IMR-90 (cell line): ENCODE measurements around the gene CYP51A1. TPM values are rescaled to one million over a fixed set of nuclear protein-coding genes. Genes with fewer than 3 reads are reported as not detected.

ENCODE experiments used
- ATAC-seq: fragments of 200-7000 bp; cut with Tn5 transposase; 2 replicates; pipeline ENCODE4 v1.9.1; 2020; ENCODE audit warnings: low read depth, mild to moderate bottlenecking, moderate library complexity
- BruUV-seq: library from RNA; stranded (reverse); fragments of 400-500 nt; replicated peaks from 2 replicates; lab custom pipeline; 2021; lab: Mats Ljungman, UMichigan
- CTCF ChIA-PET: fragments of 300-600 bp; formaldehyde crosslinking; extraction: SDS; loops from one replicate; lab custom pipeline; 2021; ENCODE audit warnings: antibody characterized with exemption; lab: Yijun Ruan, JAX
- POLR2A ChIA-PET: fragments of 300-600 bp; sonication (Branson Sonifier 250); formaldehyde crosslinking; loops from one replicate; lab custom pipeline; 2022; ENCODE audit warnings: antibody characterized with exemption; ENCODE audit not compliant: unreplicated experiment; lab: Charles Lee
- DNase-seq: peaks from one replicate; pipeline ENCODE4 v3.0.0; 2013
- H2AFZ ChIP-seq: replicated peaks from 2 replicates; pipeline ENCODE3; 2013; ENCODE audit warnings: low read length, mild to moderate bottlenecking; ENCODE audit not compliant: poor library complexity
- H2AK5ac ChIP-seq: 2 replicates; pipeline ENCODE4 v1.6.1; 2013; ENCODE audit warnings: low read depth, low read length, inconsistent platforms
- H2AK9ac ChIP-seq: replicated peaks from 2 replicates; pipeline ENCODE3; 2013; ENCODE audit warnings: mild to moderate bottlenecking, low read depth, low read length, moderate library complexity; ENCODE audit not compliant: poor library complexity
- H2BK120ac ChIP-seq: 2 replicates; pipeline ENCODE4 v1.6.1; 2013; ENCODE audit warnings: low read depth, low read length, inconsistent platforms
- H2BK15ac ChIP-seq: 3 replicates; pipeline ENCODE4 v1.6.1; 2013; ENCODE audit warnings: low read depth, low read length, inconsistent platforms
- H2BK20ac ChIP-seq: 2 replicates; pipeline ENCODE4 v1.6.1; 2013; ENCODE audit warnings: low read depth, mild to moderate bottlenecking, inconsistent platforms, low read length, moderate library complexity
- H2BK5ac ChIP-seq: 2 replicates; pipeline ENCODE4 v1.6.1; 2013; ENCODE audit warnings: mild to moderate bottlenecking, low read depth, low read length, inconsistent platforms; ENCODE audit not compliant: poor library complexity, severe bottlenecking
- H3K14ac ChIP-seq: replicated peaks from 2 replicates; pipeline ENCODE4 v1.6.1; 2013; ENCODE audit warnings: low read depth, low read length, inconsistent platforms
- H3K18ac ChIP-seq: 2 replicates; pipeline ENCODE4 v1.6.1; 2013; ENCODE audit warnings: low read depth, low read length, control low read depth
- H3K23ac ChIP-seq: 2 replicates; pipeline ENCODE4 v1.6.1; 2013; ENCODE audit warnings: low read depth, low read length, inconsistent platforms
- H3K27ac ChIP-seq: 2 replicates; pipeline ENCODE4 v1.5.1; 2013; ENCODE audit warnings: mild to moderate bottlenecking, control low read depth, low read length; ENCODE audit not compliant: insufficient read depth
- H3K27me3 ChIP-seq: 2 replicates; pipeline ENCODE4 v1.6.1; 2013; ENCODE audit warnings: low read length; ENCODE audit not compliant: control insufficient read depth, insufficient read depth
- H3K36me3 ChIP-seq: 2 replicates; pipeline ENCODE4 v1.6.1; 2013; ENCODE audit warnings: low read length, mixed read lengths; ENCODE audit not compliant: control insufficient read depth, insufficient read depth
- H3K4ac ChIP-seq: 2 replicates; pipeline ENCODE4 v1.6.1; 2013; ENCODE audit warnings: low read depth, low read length, inconsistent platforms
- H3K4me1 ChIP-seq: 2 replicates; pipeline ENCODE4 v1.6.1; 2013; ENCODE audit warnings: low read length, mixed read lengths; ENCODE audit not compliant: control insufficient read depth, insufficient read depth
- H3K4me2 ChIP-seq: 2 replicates; pipeline ENCODE4 v1.6.1; 2013; ENCODE audit warnings: low read depth, mild to moderate bottlenecking, control low read depth, low read length, moderate library complexity
- H3K4me3 ChIP-seq: 2 replicates; pipeline ENCODE4 v1.5.1; 2013; ENCODE audit warnings: low read depth, mild to moderate bottlenecking, control low read depth, low read length, moderate library complexity; ENCODE audit not compliant: insufficient read depth
- H3K56ac ChIP-seq: 2 replicates; pipeline ENCODE4 v1.6.1; 2013; ENCODE audit warnings: low read length, inconsistent platforms; ENCODE audit not compliant: insufficient read depth; ENCODE audit errors: extremely low read depth
- H3K79me1 ChIP-seq, 2 experiments: 2 replicates each; pipeline ENCODE4 v1.6.1; 2013; ENCODE audit warnings: low read length in 2 of 2, inconsistent platforms in 1 of 2, low read depth in 1 of 2
- H3K9ac ChIP-seq: 2 replicates; pipeline ENCODE4 v1.6.1; 2013; ENCODE audit warnings: low read depth, low read length, control low read depth
- H3K9me1 ChIP-seq: 2 replicates; pipeline ENCODE4 v1.6.1; 2013; ENCODE audit warnings: low read length, inconsistent platforms; ENCODE audit not compliant: insufficient read depth
- H3K9me3 ChIP-seq: 2 replicates; pipeline ENCODE4 v1.6.1; 2013; ENCODE audit warnings: low read length; ENCODE audit not compliant: control insufficient read depth, insufficient read depth
- H4K20me1 ChIP-seq: 2 replicates; pipeline ENCODE4 v1.6.1; 2013; ENCODE audit warnings: low read length, inconsistent platforms; ENCODE audit not compliant: insufficient read depth
- H4K5ac ChIP-seq: 2 replicates; pipeline ENCODE4 v1.6.1; 2013; ENCODE audit warnings: mild to moderate bottlenecking, low read depth, low read length, control low read depth
- H4K8ac ChIP-seq, 2 experiments: 2 replicates each; pipeline ENCODE4 v1.6.1; 2013; ENCODE audit warnings: low read depth in 2 of 2, low read length in 2 of 2, control low read depth in 1 of 2, inconsistent platforms in 1 of 2
- H4K91ac ChIP-seq: 2 replicates; pipeline ENCODE4 v1.6.1; 2013; ENCODE audit warnings: low read depth, low read length, inconsistent platforms; ENCODE audit not compliant: insufficient read depth
- BHLHE40 ChIP-seq: fragments of 150-350 bp; IDR thresholded peaks from 2 replicates; pipeline ENCODE4 v1.6.1; 2016; ENCODE audit warnings: mild to moderate bottlenecking, low read depth, low read length
- CEBPB ChIP-seq: IDR thresholded peaks from 2 replicates; pipeline ENCODE4 v1.6.1; 2012; ENCODE audit warnings: low read depth, low read length, improper control_type of control experiment
- CHD1 ChIP-seq: IDR thresholded peaks from 2 replicates; pipeline ENCODE4 v1.6.1; 2012; ENCODE audit warnings: low read depth, low read length, improper control_type of control experiment
- CTCF ChIP-seq: conservative IDR thresholded peaks from 2 replicates; pipeline ENCODE4 v1.5.1; 2012; ENCODE audit warnings: mild to moderate bottlenecking, low read depth, low read length, improper control_type of control experiment
- ELK1 ChIP-seq: fragments of 150-350 bp; IDR thresholded peaks from 2 replicates; pipeline ENCODE4 v1.6.1; 2016; ENCODE audit warnings: low read depth, mild to moderate bottlenecking, low read length, moderate library complexity, borderline replicate concordance
- FOS ChIP-seq: fragments of 150-350 bp; IDR thresholded peaks from 2 replicates; pipeline ENCODE4 v1.6.1; 2016; ENCODE audit warnings: low read depth, low read length
- MAZ ChIP-seq: IDR thresholded peaks from 2 replicates; pipeline ENCODE4 v1.6.1; 2012; ENCODE audit warnings: low read depth, mild to moderate bottlenecking, low read length, improper control_type of control experiment, moderate library complexity, borderline replicate concordance
- MXI1 ChIP-seq: IDR thresholded peaks from 2 replicates; pipeline ENCODE4 v1.6.1; 2012; ENCODE audit warnings: low read depth, mild to moderate bottlenecking, low read length, moderate library complexity, borderline replicate concordance
- NFE2L2 ChIP-seq: fragments of 150-350 bp; IDR thresholded peaks from 2 replicates; pipeline ENCODE4 v1.6.1; 2016; ENCODE audit warnings: low read depth, mild to moderate bottlenecking, low read length
- POLR2A ChIP-seq: IDR thresholded peaks from 2 replicates; pipeline ENCODE4 v1.6.1; 2012; ENCODE audit warnings: mild to moderate bottlenecking, low read depth, low read length
- RCOR1 ChIP-seq: IDR thresholded peaks from 2 replicates; pipeline ENCODE4 v1.6.1; 2012; ENCODE audit warnings: mild to moderate bottlenecking, low read length, improper control_type of control experiment; ENCODE audit not compliant: insufficient replicate concordance
- RFX5 ChIP-seq: IDR thresholded peaks from 2 replicates; pipeline ENCODE4 v1.8.0; 2012; ENCODE audit warnings: low read depth, mild to moderate bottlenecking, low read length, moderate library complexity
- SMC3 ChIP-seq: fragments of 150-350 bp; IDR thresholded peaks from 2 replicates; pipeline ENCODE4 v1.6.1; 2016; ENCODE audit warnings: low read depth, mild to moderate bottlenecking, antibody characterized with exemption, low read length, moderate library complexity
- USF2 ChIP-seq: fragments of 150-350 bp; IDR thresholded peaks from 2 replicates; pipeline ENCODE4 v1.6.1; 2017; ENCODE audit warnings: mild to moderate bottlenecking, antibody characterized with exemption, low read length, low read depth
- WGBS, 2 experiments: methylation state at CpG; one replicate each; pipeline versions ENCODE4 v1.1.5 to v1.1.7; 2013; ENCODE audit warnings: missing lambda C conversion rate in 2 of 2; ENCODE audit not compliant: insufficient read length in 1 of 2; ENCODE audit errors: extremely low coverage in 2 of 2; 5-methylcytosine and 5-hydroxymethylcytosine counted together
- dilution Hi-C: fragments of 300-500 bp; cut with HindIII; formaldehyde crosslinking; loops from one replicate; pipeline ENCODE4 v1.14.3; 2018; ENCODE audit warnings: low sequenced_read_pairs; ENCODE audit not compliant: unreplicated experiment
- in situ Hi-C: fragments of 300-500 bp; cut with MboI; formaldehyde crosslinking; loops from 3 replicates; pipeline ENCODE4 v1.14.3; 2019; ENCODE audit warnings: low sequenced_read_pairs, inconsistent platforms, mixed read lengths
- intact Hi-C: fragments of 100-400 bp; cut with micrococcal nuclease; formaldehyde crosslinking; loops from 2 replicates; pipeline ENCODE4 v1.10.0; 2022
- polyA plus RNA-seq, 3 experiments: library from polyadenylated mRNA; depleted of rRNA; stranded (reverse); fragments of >200 nt; gene quantifications; 2 replicates each; pipeline ENCODE4 v1.2.3, GENCODE V29; 2012; ENCODE audit warnings: low replicate concordance in 1 of 3
- total RNA-seq: library from RNA; depleted of rRNA; stranded (reverse); fragments of >200 nt; gene quantifications from 2 replicates; pipeline ENCODE4 v1.2.3, GENCODE V29; 2012

CYP51A1 gene
- total and polyA plus RNA-seq, 2 of the 4 experiments (the other 2 are of a cell fraction) = 12.1 to 76.4 TPM

GRCh38 chr7:92092210-92092609, 42.1 kb downstream of the CYP51A1 start:
- Histone ChIP-seq H3K9me3 (no peaks in the 10 kb centered on the region; the same call in 1 of the 2 replicates), H4K8ac (no peak overlapping the region), H3K79me1 (no peaks in the 10 kb centered on the region), H3K27ac (no peak overlapping the region; the same call in 1 of the 2 replicates), H3K36me3 (peaks cover 23% of the 10 kb centered on the region), H2AK5ac (no peak overlapping the region), H3K18ac (no peak overlapping the region), H2BK20ac (no peak overlapping the region), H4K5ac (no peak overlapping the region), H2BK15ac (no peak overlapping the region), H2BK5ac (no peak overlapping the region), H2AFZ (no peak overlapping the region), H4K91ac (no peak overlapping the region), H2BK120ac (no peak overlapping the region), H2AK9ac (no peak overlapping the region), H3K4me1 (no peaks in the 10 kb centered on the region), H3K4me2 (no peak overlapping the region), H3K14ac (no peak overlapping the region), H3K27me3 (no peaks in the 10 kb centered on the region), H3K9ac (no peak overlapping the region), H3K56ac (no peak overlapping the region), H3K9me1 (no peaks in the 10 kb centered on the region), H3K23ac (no peak overlapping the region), H3K4ac (no peak overlapping the region), H4K20me1 (no peaks in the 10 kb centered on the region), H3K4me3 (no peak overlapping the region)
- WGBS, 2 experiments = no CpG with 5 or more reads among the region's 1 CpG
- CTCF ChIA-PET = interaction anchor here (0.9 to 1.5 kb wide), 2 partner anchors 28 to 42 kb away, joined by 3 read pairs; partner anchors contain the start of gene CYP51A1
- TF ChIP-seq NFE2L2 (no peak), BHLHE40 (no peak), CTCF (no peak), SMC3 (no peak), RCOR1 (no peak), FOS (no peak), MAZ (no peak), CHD1 (no peak), MXI1 (no peak), ELK1 (no peak), POLR2A (no peak), CEBPB (no peak), RFX5 (no peak), USF2 (no peak)
- dilution Hi-C loops (no loop called here), intact Hi-C loops (no loop called here), in situ Hi-C loops (no loop called here)
- peak; percentile 74 for ATAC-seq
- BruUV-seq = no TSS peak
- DNase-seq = peak; percentile 3
- POLR2A ChIA-PET = no interaction called here
